Caki2 (cell line): Measurements from ENCODE around the gene CLIC1. TPM values are rescaled to one million over a fixed set of nuclear protein-coding genes. Genes with fewer than 3 reads are reported as not detected.

Experiments used
- DNase-seq: peaks from one replicate; pipeline ENCODE4 v3.0.0-alpha.2; 2015; ENCODE audit warnings: low read depth
- in situ Hi-C: cut with HindIII; loops from 2 replicates; pipeline ENCODE4 v1.10.0; 2016; ENCODE audit warnings: low sequenced_read_pairs, low pct_unique_long_range_greater_than_20kb, mixed read lengths
- total RNA-seq: library from RNA; depleted of rRNA; stranded (reverse); fragments of >200 nt; shearing (Covaris generic); gene quantifications from 2 replicates; pipeline ENCODE4 v1.2.3, GENCODE V29; 2014; ENCODE audit warnings: low replicate concordance; rRNA removed

CLIC1 gene
- total RNA-seq, 1 experiment from 2014 or later, result 1,598 TPM

DNA sequence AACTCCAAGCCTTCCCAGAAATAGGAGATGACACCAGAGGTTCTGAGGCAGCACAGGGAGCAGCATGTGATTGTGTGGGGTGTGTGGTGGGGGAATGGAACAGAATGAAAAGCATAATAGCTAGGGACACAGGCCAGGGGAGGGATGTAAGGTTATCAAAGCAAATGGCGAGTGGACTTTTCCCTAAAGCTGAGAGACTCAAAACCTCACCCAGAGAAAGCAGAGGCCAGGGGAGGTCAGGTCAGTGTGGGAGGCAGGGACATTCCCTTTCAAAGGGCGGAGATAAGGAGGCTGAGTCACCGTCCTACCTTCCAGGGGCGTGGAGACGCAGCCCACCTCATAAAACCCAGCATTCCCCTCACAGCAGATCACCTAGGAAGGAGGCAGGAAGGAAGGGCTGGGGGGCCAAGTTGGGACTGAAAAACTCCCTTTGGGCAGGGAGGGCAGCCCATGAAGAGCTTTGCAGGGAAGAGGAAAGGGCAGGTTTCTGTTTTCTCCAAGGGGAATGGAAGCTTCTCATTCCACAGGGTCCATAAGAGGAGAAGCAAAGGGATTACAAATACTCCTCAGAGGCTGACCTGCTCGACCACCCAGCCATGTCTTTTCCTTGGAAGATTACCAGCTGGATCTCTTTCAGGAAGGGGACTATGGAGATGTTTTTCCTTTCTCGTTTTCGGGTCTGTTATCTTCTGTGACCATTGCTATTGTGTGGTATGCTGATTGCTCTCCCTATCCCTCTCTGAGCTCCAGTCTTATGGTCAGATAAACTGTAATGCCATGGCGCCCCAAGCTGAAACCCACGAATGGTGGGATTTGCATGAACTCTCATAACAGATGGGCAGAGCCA lies 45.9 kb downstream of the CLIC1 start:
- no peak for DNase-seq
- in situ Hi-C loops, result no loop called here

DNA sequence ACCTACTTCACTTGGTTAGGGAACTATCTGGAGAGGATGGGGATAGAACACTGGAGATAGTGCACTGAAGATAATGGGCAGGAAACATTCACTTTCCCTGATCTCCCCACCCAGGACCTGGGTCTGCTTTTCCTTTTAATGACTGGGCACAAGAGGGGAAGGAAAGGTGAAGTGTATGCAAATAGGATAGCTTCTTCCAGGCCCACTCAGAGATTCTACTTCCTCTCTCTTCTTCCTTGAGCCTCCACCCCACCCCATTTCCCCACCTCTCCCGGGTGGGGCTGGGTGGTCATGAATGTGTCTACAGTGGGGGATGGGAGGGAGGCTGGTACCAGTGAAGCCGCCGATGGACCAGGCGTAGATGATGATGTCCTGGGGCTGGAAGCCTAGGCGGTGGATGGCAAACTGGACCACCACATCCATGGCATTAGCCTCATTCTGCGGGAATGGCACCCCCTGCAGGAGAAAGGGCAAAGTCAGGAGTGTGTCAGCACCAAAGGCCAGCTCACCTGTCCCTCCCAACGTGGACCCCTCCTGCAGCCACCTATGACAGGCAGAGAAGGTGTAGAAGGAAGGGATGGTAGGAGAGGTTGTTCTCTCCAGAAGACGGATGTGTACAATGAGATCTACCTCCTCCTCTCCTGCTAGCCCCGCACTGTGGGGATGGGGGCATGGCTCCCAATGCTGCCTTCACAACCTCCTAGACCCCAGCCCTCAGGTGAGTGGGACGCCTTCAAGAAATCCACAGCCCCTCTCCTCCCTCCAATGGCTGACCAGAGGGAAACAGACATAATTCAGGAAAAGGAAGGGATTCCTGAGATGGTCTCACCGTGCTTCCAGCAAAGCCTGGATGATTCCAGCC lies 46.9 kb downstream of the CLIC1 start:
- DNase-seq, result no peak
- in situ Hi-C loops, result no loop called here

DNA sequence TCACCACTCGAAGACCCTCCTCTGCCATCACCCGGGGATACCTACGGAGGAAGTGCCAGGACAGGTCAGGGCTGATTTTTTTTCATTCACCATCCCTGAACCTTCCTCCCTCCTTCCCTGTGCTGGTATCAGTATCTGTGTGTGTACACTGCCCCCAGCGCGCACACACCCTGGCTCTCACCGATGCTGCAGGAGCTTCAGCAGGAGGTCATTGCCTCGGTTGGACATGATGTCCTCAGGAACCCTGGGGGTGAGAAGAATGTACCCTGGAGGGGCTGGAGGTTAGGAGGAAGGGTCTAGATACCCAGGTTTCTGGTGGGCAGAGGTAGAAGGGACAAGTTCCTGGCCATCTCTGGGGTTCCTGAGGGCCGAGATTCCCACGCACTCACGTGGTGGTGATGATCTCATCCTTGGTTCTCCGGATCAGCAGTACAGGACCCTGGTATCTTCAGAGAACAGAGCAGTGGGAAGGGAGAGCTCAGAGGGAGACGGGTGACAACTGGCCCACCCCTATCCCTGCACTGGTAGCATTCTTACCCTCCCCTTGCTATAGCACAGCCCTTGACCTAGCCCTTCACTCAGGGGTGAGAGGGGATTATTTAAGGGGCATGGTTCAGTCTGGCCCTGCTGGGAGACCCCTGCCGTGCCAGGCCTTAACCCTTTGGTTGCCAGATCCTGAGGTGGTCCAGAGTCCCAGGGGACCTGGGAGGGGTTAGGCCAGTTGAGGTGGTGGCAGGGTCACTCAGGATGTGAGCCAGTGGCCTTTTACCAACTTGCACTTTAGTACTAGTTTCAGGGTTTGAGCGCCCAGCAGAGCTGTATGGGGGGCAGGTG lies 48.3 kb downstream of the CLIC1 start:
- no peak for DNase-seq
- in situ Hi-C loops, result no loop called here

DNA sequence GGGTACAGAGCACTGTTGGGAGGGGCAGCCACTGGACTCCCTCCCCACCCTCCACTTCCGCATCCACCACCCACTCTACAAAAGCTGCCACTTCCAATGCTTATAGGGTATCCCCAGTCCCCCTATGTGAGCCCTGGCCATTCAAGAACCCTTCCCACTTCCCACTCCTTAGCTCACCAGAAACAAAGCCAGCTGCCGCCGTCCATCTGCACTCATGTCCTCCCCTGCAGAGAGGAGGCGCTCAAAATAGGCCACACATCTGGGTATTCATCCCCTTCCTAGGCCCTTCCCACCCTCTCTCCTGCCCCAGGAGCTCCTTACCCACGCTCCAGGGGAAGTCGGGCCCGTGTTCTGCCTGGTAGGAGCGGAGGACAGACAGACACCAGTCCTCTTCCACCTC lies 49.0 kb downstream of the CLIC1 start:
- in situ Hi-C loops, result no loop called here
- DNase-seq, result no peak

DNA sequence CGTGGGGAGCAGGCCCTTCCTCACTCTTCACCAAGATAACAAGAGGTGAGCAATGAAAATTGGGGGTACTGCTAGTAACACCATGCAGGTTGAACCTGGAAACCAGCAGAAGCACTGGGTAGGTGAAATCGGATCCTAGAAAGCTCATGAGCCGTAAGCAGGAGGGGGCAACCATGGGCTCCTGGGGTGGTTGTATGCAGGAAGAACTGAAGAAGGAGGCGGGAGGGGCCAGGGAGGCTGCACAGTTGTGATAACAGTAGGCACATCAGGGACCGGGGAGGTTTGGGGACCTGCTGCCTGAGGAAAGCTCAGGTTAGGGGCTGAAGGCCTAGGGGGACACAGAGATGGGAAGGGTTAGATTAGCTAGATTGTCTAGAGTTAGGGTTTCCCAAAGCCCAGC lies 49.8 kb downstream of the CLIC1 start:
- no peak for DNase-seq
- in situ Hi-C loops, result no loop called here

DNA sequence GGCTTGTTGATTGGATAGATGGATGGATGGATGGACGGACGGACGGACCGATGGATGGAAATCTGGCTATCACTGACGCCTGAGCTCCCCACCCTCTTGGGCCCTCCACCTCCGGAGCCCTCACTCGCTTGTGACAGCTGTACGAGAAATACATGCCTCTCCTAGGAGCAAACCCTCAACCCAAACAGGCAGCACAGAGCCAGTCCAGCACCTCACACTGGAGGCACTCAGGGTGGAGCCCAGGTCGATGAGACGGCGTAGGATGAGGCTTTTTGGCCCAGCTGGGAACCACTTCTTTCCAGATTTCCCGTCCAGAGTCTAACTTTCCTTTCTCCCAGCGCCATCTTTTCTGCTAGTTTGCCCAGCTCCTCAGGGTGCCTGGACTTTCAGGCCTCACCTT lies 52.7 kb downstream of the CLIC1 start:
- in situ Hi-C loops, result no loop called here

DNA sequence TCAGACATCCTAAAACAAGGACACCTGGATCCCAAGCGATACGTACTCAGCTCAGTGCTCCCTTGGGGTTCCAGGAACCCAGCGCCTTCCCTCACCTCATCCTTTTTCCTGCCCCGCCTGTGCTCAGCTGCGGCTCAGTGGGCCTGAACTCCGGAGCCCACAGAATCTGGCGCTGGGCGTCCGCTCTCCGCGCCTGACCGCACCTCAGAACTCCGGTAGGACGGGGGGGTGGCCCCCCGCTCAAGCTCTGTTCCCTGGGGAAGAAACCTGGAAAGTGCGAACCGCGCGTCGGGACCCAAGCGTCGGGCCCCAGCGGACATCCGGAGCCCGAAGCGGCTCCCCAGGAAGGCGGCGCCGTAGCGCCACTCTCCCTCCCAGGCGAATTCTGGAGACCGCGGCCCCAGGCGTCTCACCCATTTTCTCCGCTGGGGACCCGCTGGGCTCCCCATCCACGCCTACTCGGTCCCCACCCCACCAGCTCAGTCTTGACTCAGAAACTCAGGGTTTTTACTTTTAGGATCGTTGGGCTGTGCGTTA lies 55.1 kb downstream of the CLIC1 start:
- no peak for DNase-seq
- in situ Hi-C loops, result no loop called here

More for the DNA sequence above, 52.7 kb downstream of the CLIC1 start:
- no peak for DNase-seq

Other genes with a start within 250 kb of the CLIC1 start
- 11.5 and 18.2 TPM in 2 replicates for gene MICB, start 238.4 kb downstream of the CLIC1 start, total RNA-seq
- not detected in 2 replicates for gene MCCD1, start 207.6 kb downstream of the CLIC1 start, total RNA-seq
- gene DDX39B, start 194.5 kb downstream of the CLIC1 start, total RNA-seq, result 623 and 688 TPM in 2 replicates
- 0.14 and 0.64 TPM in 2 replicates for gene ATP6V1G2, start 189.9 kb downstream of the CLIC1 start, total RNA-seq
- 52.6 and 56.1 TPM in 2 replicates for gene NFKBIL1, start 188.9 kb downstream of the CLIC1 start, total RNA-seq
- not detected in 2 replicates for gene LTA, start 164.2 kb downstream of the CLIC1 start, total RNA-seq
- gene TNF, start 161.0 kb downstream of the CLIC1 start, total RNA-seq, result 0.91 and 4.3 TPM in 2 replicates
- not detected in 2 replicates for gene LTB, start 154.1 kb downstream of the CLIC1 start, total RNA-seq
- gene LST1, start 150.3 kb downstream of the CLIC1 start, total RNA-seq, result not detected in 2 replicates
- gene NCR3, start 143.5 kb downstream of the CLIC1 start, total RNA-seq, result not detected in 2 replicates
- not detected in 2 replicates for gene AIF1, start 121.3 kb downstream of the CLIC1 start, total RNA-seq
- gene PRRC2A, start 115.8 kb downstream of the CLIC1 start, total RNA-seq, result 31.0 and 36.2 TPM in 2 replicates
- 286 and 338 TPM in 2 replicates for gene BAG6, start 83.9 kb downstream of the CLIC1 start, total RNA-seq
- 9.2 TPM in 1 of 2 replicates, not detected in the other for gene APOM, start 80.6 kb downstream of the CLIC1 start, total RNA-seq
- 12.4 and 21.5 TPM in 2 replicates for gene C6orf47, start 75.8 kb downstream of the CLIC1 start, total RNA-seq
- 35.2 and 52.4 TPM in 2 replicates for gene GPANK1, start 71.5 kb downstream of the CLIC1 start, total RNA-seq
- 66.9 and 104 TPM in 2 replicates for gene CSNK2B, start 70.5 kb downstream of the CLIC1 start, total RNA-seq
- not detected in 2 replicates for gene LY6G5B, start 66.6 kb downstream of the CLIC1 start, total RNA-seq
- 0.30 TPM in 1 of 2 replicates, not detected in the other for gene LY6G5C, start 55.5 kb downstream of the CLIC1 start, total RNA-seq
- 46.9 and 75.6 TPM in 2 replicates for gene ABHD16A, start 33.2 kb downstream of the CLIC1 start, total RNA-seq
- not detected in 2 replicates for gene LY6G6F, start 29.7 kb downstream of the CLIC1 start, total RNA-seq
- not detected in 2 replicates for gene LY6G6D, start 21.2 kb downstream of the CLIC1 start, total RNA-seq
- not detected in 2 replicates for gene LY6G6C, start 14.8 kb downstream of the CLIC1 start, total RNA-seq
- gene MPIG6B, start 13.2 kb downstream of the CLIC1 start, total RNA-seq, result not detected in 2 replicates
- gene DDAH2, start 7.2 kb downstream of the CLIC1 start, total RNA-seq, result 214 and 216 TPM in 2 replicates
- gene MSH5, start 3.5 kb upstream of the CLIC1 start, total RNA-seq, result 20.2 and 54.7 TPM in 2 replicates
- gene SAPCD1, start 26.1 kb upstream of the CLIC1 start, total RNA-seq, result 6.2 TPM in 1 of 2 replicates, not detected in the other
- 5.5 and 6.1 TPM in 2 replicates for gene VWA7, start 40.8 kb upstream of the CLIC1 start, total RNA-seq
- 122 and 144 TPM in 2 replicates for gene VARS1, start 59.2 kb upstream of the CLIC1 start, total RNA-seq
- 75.6 and 85.5 TPM in 2 replicates for gene LSM2, start 70.4 kb upstream of the CLIC1 start, total RNA-seq
- 0.61 and 2.0 TPM in 2 replicates for gene HSPA1L, start 78.8 kb upstream of the CLIC1 start, total RNA-seq
- 316 and 350 TPM in 2 replicates for gene HSPA1A, start 79.0 kb upstream of the CLIC1 start, total RNA-seq
- gene HSPA1B, start 91.2 kb upstream of the CLIC1 start, total RNA-seq, result 441 and 449 TPM in 2 replicates
- gene NEU1, start 126.3 kb upstream of the CLIC1 start, total RNA-seq, result 73.1 and 105 TPM in 2 replicates
- gene SLC44A4, start 142.5 kb upstream of the CLIC1 start, total RNA-seq, result 0.54 TPM in 1 of 2 replicates, not detected in the other
- gene EHMT2, start 161.2 kb upstream of the CLIC1 start, total RNA-seq, result 74.6 and 79.0 TPM in 2 replicates
- 5.5 and 9.3 TPM in 2 replicates for gene ZBTB12, start 165.6 kb upstream of the CLIC1 start, total RNA-seq
- 3.2 and 7.7 TPM in 2 replicates for gene C2, start 191.2 kb upstream of the CLIC1 start, total RNA-seq
- gene CFB, start 209.6 kb upstream of the CLIC1 start, total RNA-seq, result 2.6 and 4.7 TPM in 2 replicates
- gene NELFE, start 222.4 kb upstream of the CLIC1 start, total RNA-seq, result 293 and 348 TPM in 2 replicates
- gene SKIC2, start 222.6 kb upstream of the CLIC1 start, total RNA-seq, result 29.2 and 49.6 TPM in 2 replicates
- gene DXO, start 235.6 kb upstream of the CLIC1 start, total RNA-seq, result 30.5 and 52.6 TPM in 2 replicates
- gene C4A, start 245.5 kb upstream of the CLIC1 start, total RNA-seq, result 0.30 TPM in 1 of 2 replicates, not detected in the other